Activated CD4-positive, CD25-positive, alpha-beta regulatory T cell treated with anti-CD3 and anti-CD28 coated beads, Interleukin-2, amount 50 U/mL, for 24 hours (primary cell): ENCODE data around the gene UBE2E1.

ENCODE experiments used
- ATAC-seq, 2 donors: fragments of 150-1000 bp; cut with Tn5 transposase; one replicate each; pipeline ENCODE4 v1.10.0; 2021; ENCODE audit warnings: mild to moderate bottlenecking in 1 of 2, moderate library complexity in 1 of 2

Gene UBE2E1

DNA sequence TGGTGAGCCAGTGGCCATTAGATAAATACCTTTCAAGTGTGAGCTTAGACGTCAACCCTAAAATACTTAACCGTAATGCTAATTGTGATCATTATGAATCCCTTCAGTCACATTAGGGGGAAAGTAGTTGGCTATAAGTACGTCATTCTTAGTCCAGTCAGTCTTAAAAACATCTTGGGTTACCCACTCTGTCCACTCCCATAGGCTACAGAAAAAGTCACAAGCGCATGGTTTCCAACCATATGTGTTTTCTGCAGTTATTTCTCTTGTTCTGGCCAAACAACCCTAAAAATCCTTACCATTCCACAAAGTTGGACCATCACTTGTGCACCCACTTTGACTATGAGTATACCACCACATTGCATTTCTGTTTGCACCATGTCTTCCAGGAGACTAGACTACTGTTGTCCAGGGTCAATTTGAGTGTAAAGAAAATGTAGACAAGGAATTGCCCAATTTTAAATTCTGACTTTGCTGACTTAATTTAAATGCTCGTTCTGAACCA, 114.4 kb downstream of the UBE2E1 start:
- no peak for ATAC-seq

DNA sequence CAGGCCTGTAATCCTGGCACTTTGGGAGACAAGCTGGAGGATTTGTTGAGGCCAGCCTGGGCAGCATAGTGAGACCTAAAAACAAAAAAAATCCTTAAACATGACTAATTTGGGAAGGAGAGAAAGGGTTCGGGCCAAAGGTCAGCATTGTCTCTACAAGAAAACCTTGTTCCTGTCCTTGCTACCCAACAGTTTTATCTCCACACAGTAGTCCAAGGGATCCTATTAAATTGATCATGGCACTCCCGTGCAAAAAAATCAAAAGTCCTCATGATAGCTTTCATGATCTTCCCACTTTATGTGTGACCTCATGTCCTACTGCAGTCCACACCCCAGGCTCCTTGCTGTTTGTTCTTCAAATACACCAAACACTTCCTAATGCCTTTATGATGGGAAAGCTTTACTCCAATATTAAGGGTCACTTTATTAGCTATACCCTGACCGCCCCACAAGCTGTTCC, 115.3 kb downstream of the UBE2E1 start:
- no peak for ATAC-seq

DNA sequence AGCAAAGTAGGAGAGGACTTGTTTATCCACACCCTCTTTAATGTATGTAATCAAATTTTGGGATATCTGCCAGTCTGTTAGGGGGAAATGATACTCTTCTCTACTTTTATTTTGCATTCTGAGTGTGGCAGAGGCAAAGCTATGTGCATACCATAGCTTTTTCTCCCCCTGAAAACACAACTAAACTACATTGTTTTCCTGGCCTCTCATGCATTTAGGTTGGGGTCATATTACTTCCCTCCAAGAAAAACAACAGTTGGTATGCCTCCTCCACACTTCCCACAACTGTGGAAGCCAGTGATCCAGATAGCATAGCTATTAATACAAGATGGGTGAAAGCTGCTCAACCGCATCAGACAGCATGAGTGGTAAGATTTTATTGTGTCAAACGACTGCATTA, 118.0 kb downstream of the UBE2E1 start:
- ATAC-seq: no peak

GRCh38 chr3:23926246-23926645, 120.5 kb downstream of the UBE2E1 start:
- ATAC-seq: no peak

DNA sequence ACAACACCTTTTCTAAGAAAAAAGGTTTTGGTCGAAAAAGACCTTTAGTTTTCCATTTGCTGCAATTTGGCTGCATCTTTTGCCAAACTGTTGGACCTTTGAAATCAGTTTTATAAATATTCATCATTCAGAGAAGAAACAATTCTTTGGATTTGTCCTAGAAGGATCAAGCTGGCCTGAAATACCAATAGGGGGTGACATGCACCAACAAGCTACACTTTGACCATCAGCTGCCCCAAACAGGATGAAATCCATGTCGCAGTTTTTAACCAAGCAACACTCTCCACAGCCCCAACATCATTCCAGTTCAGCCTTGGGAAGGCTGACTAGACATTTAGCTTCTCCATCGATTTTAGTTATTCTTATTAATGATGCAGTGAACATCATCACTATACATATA, 121.0 kb downstream of the UBE2E1 start:
- no peak for ATAC-seq

GRCh38 chr3:23928524-23928923, 122.8 kb downstream of the UBE2E1 start:
- ATAC-seq: no peak

GRCh38 chr3:23931597-23931996, 125.8 kb downstream of the UBE2E1 start:
- no peak for ATAC-seq

DNA sequence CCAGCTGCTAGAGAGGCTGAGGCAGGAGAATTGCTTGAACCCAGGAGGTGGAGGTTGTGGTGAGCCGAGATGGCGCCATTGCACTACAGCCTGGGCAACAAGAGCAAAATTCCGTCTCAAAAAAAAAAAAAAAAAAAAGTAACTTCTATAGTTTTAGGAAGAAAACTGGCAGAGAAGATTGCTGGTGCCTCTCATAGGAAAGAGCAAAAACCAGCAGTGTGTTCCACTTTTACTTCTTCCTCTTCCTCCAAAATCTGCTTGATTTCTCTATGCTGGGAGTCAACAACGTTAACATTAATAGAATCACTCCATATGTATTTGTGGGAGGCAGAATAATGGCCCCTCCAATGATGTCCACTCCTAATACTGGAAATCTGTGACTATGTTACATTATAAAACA, 126.8 kb downstream of the UBE2E1 start:
- no peak for ATAC-seq

DNA sequence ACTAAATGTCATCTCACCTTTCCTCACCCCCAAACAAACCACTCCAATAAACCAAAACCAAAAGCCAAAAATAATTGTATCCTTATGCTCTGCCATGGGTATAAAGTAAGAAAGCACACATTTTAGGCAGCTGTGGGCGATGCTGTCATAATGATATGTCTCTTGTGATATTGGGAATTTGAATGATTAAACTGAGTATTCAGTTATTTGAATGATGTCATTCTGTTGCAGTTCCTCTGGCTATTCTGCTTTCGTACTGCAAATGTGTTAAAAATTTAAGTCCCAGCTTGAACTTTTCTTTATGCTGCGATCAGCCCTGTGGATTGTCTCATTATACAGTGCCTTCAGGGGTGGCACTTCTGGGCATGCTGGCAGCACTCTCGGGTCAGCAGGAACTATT, 128.5 kb downstream of the UBE2E1 start:
- no peak for ATAC-seq

- ATAC-seq: no peak
These were observed 131.5 kb downstream of the UBE2E1 start for GRCh38 chr3:23937296-23937695.

- no peak for ATAC-seq
These were observed 132.9 kb downstream of the UBE2E1 start for GRCh38 chr3:23938688-23939087.

DNA sequence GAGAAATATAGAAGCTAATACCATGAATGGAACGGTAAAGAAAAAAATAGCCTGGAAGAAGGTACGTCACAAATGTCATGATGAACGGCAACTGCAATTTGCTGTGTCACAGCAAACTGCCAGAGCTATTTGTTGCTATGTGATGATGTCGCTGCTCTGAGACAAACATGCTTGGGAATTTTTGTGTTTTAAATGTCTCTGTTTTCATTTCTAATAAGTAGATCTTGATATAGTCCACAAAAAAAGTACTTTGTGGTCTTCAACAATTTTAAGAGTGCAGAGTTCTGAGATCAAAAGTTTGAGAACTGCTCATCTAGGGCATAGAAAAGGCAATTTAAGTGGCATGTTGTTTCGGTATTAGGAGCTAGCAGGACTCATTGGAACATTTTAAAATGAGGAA, 135.0 kb downstream of the UBE2E1 start:
- no peak for ATAC-seq
